HG03521 (cell line): ENCODE results near the gene FAF1.
"Not testable (repeated sequence)": the region's sequence is repeated elsewhere in the genome, so short reads cannot be mapped to it uniquely, and the experiment has no call there.

Source experiments
- ATAC-seq: cut with Tn5 transposase; IDR thresholded peaks from one replicate; pipeline ENCODE4 v1.9.1; 2021; ENCODE audit warnings: mild to moderate bottlenecking, moderate library complexity; ENCODE audit not compliant: unreplicated experiment

The FAF1 gene

GRCh38 chr1:50858761-50859160 is 101.3 kb downstream of the FAF1 start:
- no peak for ATAC-seq

- ATAC-seq: no peak
These were observed 102.4 kb downstream of the FAF1 start for GRCh38 chr1:50857702-50858101.

- ATAC-seq: no peak
These were observed 106.7 kb downstream of the FAF1 start for GRCh38 chr1:50853325-50853724.

GRCh38 chr1:50852889-50853288 is 107.2 kb downstream of the FAF1 start:
- ATAC-seq: no peak

GRCh38 chr1:50851466-50851865 is 108.6 kb downstream of the FAF1 start:
- no peak for ATAC-seq

- ATAC-seq: no peak
These were observed 109.0 kb downstream of the FAF1 start for GRCh38 chr1:50851034-50851433.

- no peak for ATAC-seq
These were observed 112.8 kb downstream of the FAF1 start for GRCh38 chr1:50847303-50847702.

- ATAC-seq: no peak
These were observed 113.7 kb downstream of the FAF1 start for GRCh38 chr1:50846224-50846839.

GRCh38 chr1:50841791-50842387 is 118.2 kb downstream of the FAF1 start:
- no peak for ATAC-seq

- ATAC-seq: no peak
These were observed 124.0 kb downstream of the FAF1 start for GRCh38 chr1:50836117-50836516.

GRCh38 chr1:50833216-50833615 is 126.9 kb downstream of the FAF1 start:
- no peak for ATAC-seq

- ATAC-seq: no peak
These were observed 127.9 kb downstream of the FAF1 start for GRCh38 chr1:50832167-50832566.

GRCh38 chr1:50831300-50832061 is 128.6 kb downstream of the FAF1 start:
- no peak for ATAC-seq

- no peak for ATAC-seq
These were observed 129.4 kb downstream of the FAF1 start for GRCh38 chr1:50830621-50831020.

GRCh38 chr1:50829014-50829958 is 130.8 kb downstream of the FAF1 start:
- no peak for ATAC-seq

- ATAC-seq: no peak
These were observed 132.5 kb downstream of the FAF1 start for GRCh38 chr1:50827546-50827945.

- not testable (repeated sequence) for ATAC-seq
These were observed 133.3 kb downstream of the FAF1 start for GRCh38 chr1:50826792-50827191.

- ATAC-seq: no peak
These were observed 137.9 kb downstream of the FAF1 start for GRCh38 chr1:50822035-50822776.

- ATAC-seq: no peak
These were observed 139.5 kb downstream of the FAF1 start for GRCh38 chr1:50820545-50820944.

GRCh38 chr1:50812346-50812745 is 147.7 kb downstream of the FAF1 start:
- no peak for ATAC-seq
